HG02981 (cell line): ENCODE results near the gene TEX19.
"Not testable (repeated sequence)": the region's sequence is repeated elsewhere in the genome, so short reads cannot be mapped to it uniquely, and the experiment has no call there.

Source experiments
- ATAC-seq: cut with Tn5 transposase; IDR thresholded peaks from one replicate; pipeline ENCODE4 v1.9.1; 2021; ENCODE audit warnings: mild to moderate bottlenecking, moderate library complexity; ENCODE audit not compliant: unreplicated experiment

TEX19 gene

GRCh38 chr17:82334204-82334621, 24.8 kb upstream of the TEX19 start:
- ATAC-seq: no peak

- no peak for ATAC-seq
Measured at GRCh38 chr17:82334622-82335394, 24.2 kb upstream of the TEX19 start.

DNA sequence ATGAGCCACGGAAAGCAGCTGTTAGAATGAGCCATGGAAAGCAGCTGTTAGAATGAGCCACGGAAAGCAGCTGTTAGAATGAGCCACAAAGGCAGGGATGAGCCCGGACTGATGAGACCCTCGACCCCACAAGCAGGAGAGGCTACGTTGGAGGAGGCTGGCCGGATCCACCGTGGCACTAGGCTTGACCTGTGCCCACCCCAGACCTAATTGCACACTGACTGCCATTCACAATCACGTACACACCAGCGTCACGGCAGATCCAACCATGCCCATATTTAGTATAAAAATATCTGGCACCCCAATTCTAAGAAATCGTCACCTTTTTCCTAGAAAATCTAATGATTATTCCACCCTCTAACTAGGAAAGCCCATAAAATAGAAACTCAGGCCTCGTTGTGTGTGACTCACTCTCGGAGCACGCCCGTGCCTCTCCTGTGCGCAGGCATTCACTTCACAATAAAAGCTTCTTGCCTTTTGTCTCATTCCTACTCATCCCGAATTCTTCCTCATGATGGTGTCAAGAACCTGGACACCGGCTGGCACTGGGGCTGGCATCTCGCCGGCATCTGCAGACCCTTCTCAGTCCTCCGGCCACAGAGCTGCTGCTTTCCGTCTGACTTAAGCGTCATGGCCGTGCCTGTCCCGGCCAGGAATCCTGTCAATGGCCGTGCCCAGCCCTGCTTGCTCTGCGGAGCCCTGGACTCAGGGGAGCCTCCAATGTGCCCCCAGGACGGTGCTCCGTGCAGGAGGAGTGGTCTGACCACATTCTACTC, 20.0 kb upstream of the TEX19 start:
- ATAC-seq: no peak

DNA sequence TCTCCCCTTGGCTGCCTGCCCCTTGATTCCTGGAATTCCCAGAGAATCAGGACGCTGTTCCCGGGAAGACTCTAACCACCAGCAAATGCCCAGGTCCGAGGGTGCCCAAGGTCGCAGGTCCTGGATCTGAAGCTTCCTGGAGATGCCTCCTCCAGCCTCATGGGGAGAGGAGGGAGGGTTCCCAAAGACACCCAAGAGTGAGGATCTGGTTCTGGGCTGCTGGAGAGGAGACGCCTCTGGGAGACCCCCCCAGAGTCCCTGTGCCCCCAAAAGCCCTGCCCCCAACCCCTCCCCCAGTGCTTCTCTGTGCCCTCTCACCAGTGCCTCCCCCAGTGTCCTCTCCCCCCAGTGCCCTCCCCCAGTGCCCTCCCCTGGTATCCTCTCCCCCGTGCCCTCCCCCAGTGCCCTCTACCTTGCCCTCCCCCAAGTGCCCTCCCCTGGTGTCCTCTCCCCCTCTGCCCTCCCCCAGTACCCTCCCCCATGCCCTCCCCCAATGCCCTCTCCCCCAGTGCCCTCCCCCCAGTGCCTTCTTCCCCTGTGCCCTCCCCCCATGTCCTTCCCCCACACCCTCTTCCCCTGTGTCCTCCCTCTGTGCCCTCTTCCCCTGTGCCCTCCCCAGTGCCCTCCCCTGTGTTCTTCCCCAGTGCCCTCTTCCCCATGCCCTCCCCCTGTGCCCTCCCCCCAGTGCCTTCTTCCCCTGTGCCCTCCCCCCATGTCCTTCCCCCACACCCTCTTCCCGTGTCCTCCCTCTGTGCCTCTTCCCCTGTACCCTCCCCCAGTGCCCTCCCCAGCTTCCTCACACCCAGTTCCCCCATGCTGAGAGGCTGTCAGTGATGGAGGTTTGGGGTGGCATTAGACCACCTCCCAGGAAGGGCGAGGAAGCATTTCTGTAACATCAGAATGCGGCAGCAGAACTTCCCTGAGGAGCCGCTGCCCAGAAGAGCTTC, 19.1 kb upstream of the TEX19 start:
- no peak for ATAC-seq

DNA sequence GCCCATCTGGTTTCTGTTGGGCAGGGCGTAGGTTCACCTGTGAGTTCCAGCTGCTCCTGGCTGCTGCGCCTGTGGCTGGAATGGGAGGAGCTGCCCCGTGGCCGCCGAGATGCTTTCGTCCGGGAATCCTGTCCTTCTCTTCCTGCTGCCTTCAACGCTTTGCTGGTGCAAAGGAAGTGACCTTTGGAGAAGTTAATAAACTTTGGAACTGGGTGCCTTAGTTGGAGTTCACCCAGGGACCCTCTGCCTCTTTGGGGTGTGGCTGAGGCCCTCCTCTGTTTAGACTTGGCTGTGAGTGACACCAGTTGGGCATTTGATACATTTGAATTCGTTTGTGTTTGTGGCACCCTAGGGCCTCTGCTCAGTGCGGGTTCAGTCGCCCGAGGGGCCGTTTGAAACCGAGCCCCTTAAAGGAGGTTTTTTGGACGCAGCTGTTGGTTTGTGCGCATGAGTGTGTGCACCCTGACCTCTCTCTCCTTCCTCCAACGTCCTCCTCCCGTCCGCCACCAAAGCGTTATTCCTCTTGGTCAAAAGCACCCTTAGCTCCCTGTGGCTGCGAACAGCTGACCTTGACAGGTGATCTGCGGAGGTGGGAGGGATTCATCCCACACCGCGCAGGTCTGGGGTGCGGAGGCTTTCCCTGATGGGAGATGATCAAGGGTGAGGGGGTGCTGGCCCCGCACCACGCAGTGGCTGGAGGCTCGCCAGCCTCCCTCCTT, 16.5 kb upstream of the TEX19 start:
- ATAC-seq: no peak

GRCh38 chr17:82343560-82343959, 15.5 kb upstream of the TEX19 start:
- ATAC-seq: no peak

- no peak for ATAC-seq
Measured at GRCh38 chr17:82344175-82344907, 14.7 kb upstream of the TEX19 start.

GRCh38 chr17:82345151-82345976, 13.7 kb upstream of the TEX19 start:
- ATAC-seq: no peak

DNA sequence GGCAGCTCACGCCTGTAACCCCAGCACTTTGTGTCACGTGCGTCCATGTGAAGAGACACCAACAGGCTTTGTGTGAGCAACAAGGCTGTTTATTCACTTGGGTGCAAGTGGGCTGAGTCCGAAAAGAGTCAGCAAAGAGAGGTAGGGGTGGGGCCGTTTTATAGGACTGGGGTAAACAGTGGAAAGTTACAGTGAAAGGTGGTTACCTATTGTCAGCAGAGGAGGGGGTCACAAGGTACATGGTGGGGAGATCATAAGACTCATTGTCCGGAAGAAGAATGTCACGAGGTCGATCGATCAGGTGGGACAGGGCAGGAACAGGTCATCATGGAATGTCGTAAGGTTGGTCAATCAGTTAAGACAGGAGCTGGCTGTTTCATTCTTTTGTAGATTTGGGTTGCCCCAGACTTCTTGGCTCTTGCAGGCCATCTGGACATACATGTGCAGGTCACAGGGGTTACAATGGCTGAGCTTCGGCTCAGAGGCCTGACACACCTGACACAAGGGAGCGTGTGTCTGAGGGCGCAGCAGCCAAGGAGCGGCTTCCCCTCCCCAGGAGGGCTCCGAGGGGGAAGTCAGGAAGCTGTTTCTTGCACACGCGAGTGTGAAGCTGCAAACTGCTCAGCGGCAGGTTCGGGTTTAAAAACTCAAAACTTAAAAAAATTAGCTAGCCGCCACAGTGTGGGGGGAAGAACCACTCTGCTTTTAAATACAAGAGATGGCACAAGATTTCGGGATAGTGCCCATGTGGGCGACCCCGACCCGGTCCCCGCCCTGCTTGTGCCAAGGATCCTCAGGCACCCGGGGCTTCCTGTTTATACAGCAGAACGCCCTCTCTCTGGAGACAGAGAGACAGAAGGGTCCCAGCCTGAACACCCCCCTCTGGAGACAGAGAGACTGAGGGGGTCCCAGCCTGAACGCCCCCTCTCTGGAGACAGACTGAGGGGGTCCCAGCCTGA, 12.4 kb upstream of the TEX19 start:
- ATAC-seq: no peak

- ATAC-seq: not testable (repeated sequence)
Measured at GRCh38 chr17:82347994-82348393, 11.1 kb upstream of the TEX19 start.

GRCh38 chr17:82348434-82348833, 10.6 kb upstream of the TEX19 start:
- no peak for ATAC-seq

DNA sequence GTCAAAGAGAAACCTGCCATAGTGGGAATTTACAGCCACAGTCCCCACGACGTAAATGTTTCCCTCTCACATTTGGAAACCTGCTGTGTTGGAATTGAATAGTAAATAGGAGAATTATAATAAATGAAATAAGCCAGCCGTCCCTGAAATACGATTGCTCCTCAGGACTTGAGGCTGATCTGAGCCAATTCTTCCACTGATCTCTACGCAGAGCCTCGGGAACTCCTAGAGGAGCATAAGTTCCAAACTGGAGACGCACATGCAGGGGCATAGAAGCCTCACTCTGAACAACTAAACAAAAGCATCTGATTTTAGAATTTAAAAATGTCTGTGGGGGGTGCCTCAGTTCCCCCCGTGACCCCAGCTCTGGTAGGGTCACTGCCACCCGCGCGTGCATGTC, 10.2 kb upstream of the TEX19 start:
- ATAC-seq: no peak

DNA sequence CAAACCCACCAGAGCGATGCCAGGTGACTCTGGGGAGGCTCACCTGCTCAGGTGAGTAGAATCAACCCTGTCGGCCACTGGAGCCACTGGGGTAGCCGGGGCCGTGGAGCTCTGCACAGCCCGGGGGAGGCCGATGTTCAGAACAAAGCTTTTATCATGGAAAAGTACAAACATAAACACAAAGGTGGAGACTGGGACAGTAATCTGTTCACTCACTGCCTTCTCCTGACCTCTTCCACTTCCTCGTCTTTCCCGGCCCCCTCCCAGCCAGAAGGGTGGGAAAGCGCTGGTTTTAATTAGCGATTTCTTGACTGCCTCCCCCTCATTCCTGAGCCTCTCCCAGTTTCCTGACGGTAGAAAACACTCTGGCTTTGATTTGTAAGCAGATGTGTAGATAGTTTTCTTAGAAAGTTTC, 9.8 kb upstream of the TEX19 start:
- ATAC-seq: no peak

GRCh38 chr17:82350182-82351030, 8.6 kb upstream of the TEX19 start:
- ATAC-seq: no peak

GRCh38 chr17:82351254-82351712, 7.8 kb upstream of the TEX19 start:
- peak; percentile 40 for ATAC-seq

GRCh38 chr17:82351713-82352488, 7.1 kb upstream of the TEX19 start:
- ATAC-seq: peak; percentile 52
